Spleen (tissue), 11 donors: ENCODE measurements around the gene SYNPR. TPM values are rescaled to one million over a fixed set of nuclear protein-coding genes. Genes with fewer than 3 reads are reported as not detected.

Source experiments
- DNase-seq: peaks from one replicate; pipeline ENCODE4 v3.0.0-alpha.2; 2020
- H3K27ac ChIP-seq, 8 donors: fragments of 200-600 bp; sonication (generic) in 7 of 8; 1 replicate in 4 of 8; 2 replicates in 4 of 8; pipeline versions ENCODE4 v1.5.0 to v1.8.0; 2016 to 2021; ENCODE audit warnings: inconsistent platforms in 4 of 8, mild to moderate bottlenecking in 4 of 8, moderate library complexity in 1 of 8
- H3K27me3 ChIP-seq, 7 donors: fragments of 200-600 bp; sonication (generic) in 6 of 7; replicated peaks in 1 of 7; 1 replicate in 4 of 7; 2 replicates in 3 of 7; pipeline versions ENCODE4 v1.5.0 to v1.8.0; 2016 to 2021; ENCODE audit warnings: inconsistent platforms in 3 of 7, mild to moderate bottlenecking in 1 of 7
- H3K36me3 ChIP-seq, 6 donors: fragments of 200-600 bp; sonication (generic) in 5 of 6; 1 replicate in 4 of 6; 2 replicates in 2 of 6; pipeline versions ENCODE4 v1.5.0 to v1.8.0; 2016 to 2021; ENCODE audit warnings: inconsistent platforms in 2 of 6
- H3K4me1 ChIP-seq, 6 donors: fragments of 200-600 bp; sonication (generic) in 5 of 6; 1 replicate in 3 of 6; 2 replicates in 3 of 6; pipeline versions ENCODE4 v1.5.0 to v1.8.0; 2016 to 2021; ENCODE audit warnings: inconsistent platforms in 3 of 6
- H3K4me3 ChIP-seq, 8 donors: fragments of 200-600 bp; sonication (generic) in 7 of 8; 1 replicate in 4 of 8; 2 replicates in 4 of 8; pipeline versions ENCODE4 v1.5.0 to v1.8.0; 2016 to 2021; ENCODE audit warnings: inconsistent platforms in 4 of 8, mild to moderate bottlenecking in 4 of 8, moderate library complexity in 2 of 8
- H3K9me3 ChIP-seq, 8 donors: fragments of 200-600 bp; sonication (generic) in 7 of 8; 1 replicate in 4 of 8; 2 replicates in 4 of 8; pipeline versions ENCODE4 v1.5.0 to v1.8.0; 2016 to 2021; ENCODE audit warnings: inconsistent platforms in 4 of 8
- CTCF ChIP-seq, 11 experiments: fragments of 200-600 bp in 7 of 11; fragments of 450-650 bp in 4 of 11; sonication (generic) in 4 of 11; IDR thresholded peaks in 8 of 11; conservative IDR thresholded peaks in 3 of 11; 1 replicate in 7 of 11; 2 replicates in 4 of 11; pipeline versions ENCODE4 v1.4.0 to v1.8.0; 2016 to 2021; ENCODE audit warnings: antibody characterized with exemption in 11 of 11, inconsistent platforms in 4 of 11, mild to moderate bottlenecking in 1 of 11
- POLR2A ChIP-seq, 3 donors: fragments of 450-650 bp; IDR thresholded peaks; one replicate each; pipeline ENCODE4 v1.5.1; 2017; ENCODE audit warnings: antibody characterized with exemption in 3 of 3, mild to moderate bottlenecking in 1 of 3
- POLR2AphosphoS5 ChIP-seq, 3 donors: sonication (generic); formaldehyde crosslinking; IDR thresholded peaks; one replicate each; pipeline ENCODE4 v1.5.1; 2017; ENCODE audit warnings: antibody characterized with exemption in 3 of 3
- WGBS, 5 donors: extraction: QIAGEN DNeasy Blood & Tissue Kit in 3 of 5; methylation state at CpG; one replicate each; pipeline versions ENCODE4 v1.1.5 to v1.1.7; 2013 to 2018; 5-methylcytosine and 5-hydroxymethylcytosine counted together
- intact Hi-C: fragments of 100-400 bp; cut with DNase I; formaldehyde crosslinking; loops from one replicate; pipeline ENCODE4 v1.15.0; 2023; ENCODE audit warnings: low total_unique reads
- polyA plus RNA-seq, 3 donors: library from polyadenylated mRNA; stranded (reverse); fragments of 200-250 nt; gene quantifications; one replicate each; pipeline ENCODE4 v1.2.1, GENCODE V29; 2013
- total RNA-seq, 7 donors: library from RNA; depleted of rRNA in 3 of 7; stranded (reverse); fragments of >200 nt in 3 of 7; fragmentation: NEBNext Ultra II Directional in 4 of 7; extraction: Animal tissue kit (Norgen Biotek cat#: 25700) in 4 of 7; gene quantifications; one replicate each; pipeline versions ENCODE4 v1.1.0 to v1.2.1, GENCODE V29; 2016 to 2021
- donor health status: healthy with polysubstance abuse.
- donor health status: DM: no; HTN: no; CAD: no; lungs with moderate emphysema.
- donor health status: DM: no; HTN: no; CAD: no.
- donor health status: Bipolar disorder and iron deficiency.
- donor health status: healthy.
- donor health status: DM: no; HTN: no; CAD: no.
- donor health status: DM: yes; HTN: yes; CAD: no.

The SYNPR gene
- total and polyA plus RNA-seq, 10 donors: not detected

GRCh38 chr3:63593779-63594178 is 315.7 kb downstream of the SYNPR start:
- intact Hi-C loops: no loop called here
- H3K27me3 ChIP-seq: no peaks in the 10 kb centered on the region
- WGBS, 5 donors: 58 to 80% (median 64%) methylated on average over 2 of the region's 2 CpGs
- H3K4me1 ChIP-seq: no peaks in the 10 kb centered on the region
- H3K27ac ChIP-seq: no peak overlapping the region
- no peaks in the 10 kb centered on the region for H3K36me3 ChIP-seq
- no peak overlapping the region for H3K4me3 ChIP-seq
- peaks cover 0 to 7% (median 6%) of the 10 kb centered on the region in 8 donors for H3K9me3 ChIP-seq
- DNase-seq: no peak
- no peak for TF ChIP-seq POLR2AphosphoS5 (IDR thresholded peaks at IDR 0.05)
- TF ChIP-seq POLR2A (IDR thresholded peaks at IDR 0.05): no peak
- no peak for TF ChIP-seq CTCF (IDR thresholded peaks at IDR 0.05 in 8 of 11, conservative IDR thresholded peaks at IDR 0.05 in 3 of 11)

GRCh38 chr3:63595221-63595620 is 317.1 kb downstream of the SYNPR start:
- H3K4me3 ChIP-seq: no peak overlapping the region
- H3K4me1 ChIP-seq: no peaks in the 10 kb centered on the region
- intact Hi-C loops: no loop called here
- H3K9me3 ChIP-seq: no peaks in the 10 kb centered on the region
- no peak overlapping the region for H3K27ac ChIP-seq
- H3K27me3 ChIP-seq: no peaks in the 10 kb centered on the region
- no peak for TF ChIP-seq CTCF (IDR thresholded peaks at IDR 0.05 in 8 of 11, conservative IDR thresholded peaks at IDR 0.05 in 3 of 11)
- TF ChIP-seq POLR2A (IDR thresholded peaks at IDR 0.05): no peak
- no peak for TF ChIP-seq POLR2AphosphoS5 (IDR thresholded peaks at IDR 0.05)
- DNase-seq: no peak
- no peaks in the 10 kb centered on the region for H3K36me3 ChIP-seq

- Histone ChIP-seq H3K4me1 (no peaks in the 10 kb centered on the region), H3K36me3 (no peaks in the 10 kb centered on the region), H3K27me3 (no peaks in the 10 kb centered on the region), H3K27ac (no peak overlapping the region), H3K4me3 (no peak overlapping the region), H3K9me3 (no peaks in the 10 kb centered on the region)
- WGBS, 5 donors: 63 to 99% (median 89%) methylated on average over 2 of the region's 2 CpGs
- DNase-seq: no peak
- no peak for TF ChIP-seq POLR2A (IDR thresholded peaks at IDR 0.05)
- no peak for TF ChIP-seq CTCF (IDR thresholded peaks at IDR 0.05 in 8 of 11, conservative IDR thresholded peaks at IDR 0.05 in 3 of 11)
- TF ChIP-seq POLR2AphosphoS5 (IDR thresholded peaks at IDR 0.05): no peak
- intact Hi-C loops: no loop called here
Measured at GRCh38 chr3:63597019-63597418, 318.9 kb downstream of the SYNPR start.

GRCh38 chr3:63607716-63608115 is 329.6 kb downstream of the SYNPR start:
- H3K36me3 ChIP-seq: no peaks in the 10 kb centered on the region
- DNase-seq: no peak
- H3K9me3 ChIP-seq: no peaks in the 10 kb centered on the region
- no peaks in the 10 kb centered on the region for H3K27me3 ChIP-seq
- no peak overlapping the region for H3K4me3 ChIP-seq
- WGBS, 5 donors: 75 to 87% (median 75%) methylated on average over 3 of the region's 3 CpGs
- intact Hi-C loops: no loop called here
- H3K27ac ChIP-seq: no peak overlapping the region
- TF ChIP-seq CTCF (IDR thresholded peaks at IDR 0.05 in 8 of 11, conservative IDR thresholded peaks at IDR 0.05 in 3 of 11) (no peak), POLR2A (IDR thresholded peaks at IDR 0.05) (no peak)
- no peaks in the 10 kb centered on the region for H3K4me1 ChIP-seq
